GM20431 (cell line): ENCODE results near the gene ANKRD39.
"Not testable (repeated sequence)": the region's sequence is repeated elsewhere in the genome, so short reads cannot be mapped to it uniquely, and the experiment has no call there.

Experiments
- in situ Hi-C: fragments of 300-500 bp; cut with MseI, MboI; formaldehyde crosslinking; loops from one replicate; pipeline ENCODE4 v1.15.0; 2020; ENCODE audit warnings: low sequenced_read_pairs; ENCODE audit not compliant: unreplicated experiment

The ANKRD39 gene

DNA sequence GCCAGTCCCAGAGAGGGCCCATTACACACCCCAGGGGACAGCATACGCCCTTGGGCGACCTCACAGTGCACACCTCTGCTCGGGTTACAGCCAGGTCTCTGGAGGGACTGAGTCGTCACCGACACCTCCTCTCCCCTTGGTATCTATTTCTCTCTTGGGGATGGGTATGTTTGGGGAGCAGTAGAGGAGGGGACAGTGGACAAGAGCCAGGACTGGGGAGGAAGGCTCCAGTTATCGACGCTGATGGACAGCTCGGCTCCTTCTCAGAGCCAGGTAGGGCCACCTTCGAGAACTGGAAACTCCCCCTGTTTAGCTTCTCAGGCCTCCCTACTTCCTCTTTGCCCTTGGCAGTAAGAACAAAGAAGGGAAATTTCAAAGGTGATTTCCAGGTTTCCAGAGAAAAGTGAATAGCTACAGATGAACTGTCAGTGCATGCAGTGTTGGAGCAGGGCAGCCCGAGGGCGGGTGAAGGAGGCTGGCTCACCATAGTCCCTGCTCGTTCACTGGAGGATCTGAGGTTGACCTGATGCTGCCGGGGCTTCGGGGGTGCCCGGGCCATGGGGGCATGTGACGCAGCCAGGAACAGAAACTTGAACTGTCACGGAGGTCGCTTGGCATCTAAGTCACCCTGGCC is 16.5 kb upstream of the ANKRD39 start:
- in situ Hi-C loops = no loop called here

DNA sequence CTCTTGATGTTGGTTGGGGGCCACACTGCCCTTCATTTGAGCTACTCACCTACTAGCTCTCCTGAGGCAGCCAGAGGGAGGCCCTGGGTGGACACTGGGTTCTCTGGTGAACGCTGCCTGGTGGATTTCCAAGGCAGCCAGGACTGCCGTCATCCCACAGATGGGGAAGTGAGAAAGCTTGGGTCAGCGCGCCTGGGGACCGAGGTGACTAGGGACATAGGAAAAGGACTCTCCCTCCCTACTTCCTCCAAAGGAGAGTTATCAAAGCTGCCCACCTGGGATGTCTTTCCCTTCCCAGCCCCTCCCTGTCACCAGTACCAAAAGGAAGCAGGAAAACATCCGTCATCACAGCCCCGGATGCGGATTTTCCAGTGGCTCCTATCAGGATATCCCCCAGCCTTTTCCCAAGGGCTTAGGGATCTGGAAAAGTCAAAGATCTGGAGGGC is 15.9 kb upstream of the ANKRD39 start:
- in situ Hi-C loops = no loop called here

DNA sequence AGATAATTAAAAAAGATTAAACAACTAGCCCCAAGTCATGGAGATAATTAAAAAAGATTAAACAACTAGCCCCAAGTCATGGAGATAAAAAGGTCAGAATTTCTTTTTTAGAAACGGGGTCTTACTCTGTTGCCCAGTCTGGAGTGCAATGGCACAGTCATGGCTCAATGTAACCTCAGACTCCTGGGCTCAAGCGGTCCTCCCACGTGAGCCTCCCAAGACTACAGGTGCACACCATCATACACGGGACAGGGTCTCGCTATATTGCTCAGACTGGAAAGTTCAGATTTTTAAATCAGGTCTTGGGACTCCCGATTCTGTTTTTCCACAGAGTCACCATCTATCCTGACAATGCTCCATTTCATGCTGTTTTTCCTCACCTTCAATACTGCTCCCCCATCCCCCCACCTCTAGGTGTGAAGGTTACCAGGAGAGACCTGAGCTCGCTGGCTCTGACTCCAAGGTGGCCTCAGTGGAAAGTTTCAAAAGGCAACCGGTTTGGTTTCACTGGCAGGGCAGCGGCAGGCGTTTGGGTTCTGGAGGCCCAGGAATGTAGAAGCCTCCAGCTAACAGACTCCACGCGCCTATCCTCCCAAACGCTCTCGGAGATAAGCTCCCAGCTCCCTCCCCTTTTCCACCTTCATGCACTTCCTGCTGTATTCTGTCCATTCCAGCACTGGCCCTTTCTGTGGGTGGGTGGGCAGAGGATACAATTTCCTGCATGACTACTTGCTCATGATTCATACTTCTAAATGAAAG is 15.0 kb upstream of the ANKRD39 start:
- in situ Hi-C loops = no loop called here

DNA sequence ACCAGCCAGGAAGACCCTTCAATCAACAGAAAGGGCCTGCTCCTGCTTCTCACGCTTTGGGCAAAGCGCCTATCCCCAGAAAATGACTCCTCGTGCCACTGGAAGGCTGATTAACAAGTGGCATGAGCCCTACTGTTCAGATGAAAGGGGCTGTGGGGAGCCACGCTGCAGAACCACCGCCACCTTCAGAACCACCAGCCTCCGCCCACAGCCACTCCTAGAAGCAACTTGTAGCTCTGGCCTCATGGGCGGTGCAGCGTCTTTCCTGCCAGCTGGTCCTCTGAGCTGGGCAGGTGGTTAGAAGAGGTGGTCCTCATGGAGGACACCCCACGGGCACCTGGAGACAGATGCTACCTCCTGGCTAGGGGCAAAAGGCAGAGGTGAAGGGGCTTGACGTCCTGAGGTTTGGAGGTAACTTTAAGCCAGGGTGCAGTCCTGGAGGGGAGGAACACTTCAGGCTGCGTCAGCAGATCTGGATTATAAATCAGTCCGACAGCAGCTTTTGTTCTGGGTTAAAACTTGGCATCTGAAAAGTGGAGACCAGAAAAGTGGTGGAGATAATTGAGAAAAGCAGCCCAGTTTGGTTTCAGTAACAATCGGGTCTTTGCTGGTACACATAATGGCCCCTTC is 12.9 kb upstream of the ANKRD39 start:
- in situ Hi-C loops = no loop called here

DNA sequence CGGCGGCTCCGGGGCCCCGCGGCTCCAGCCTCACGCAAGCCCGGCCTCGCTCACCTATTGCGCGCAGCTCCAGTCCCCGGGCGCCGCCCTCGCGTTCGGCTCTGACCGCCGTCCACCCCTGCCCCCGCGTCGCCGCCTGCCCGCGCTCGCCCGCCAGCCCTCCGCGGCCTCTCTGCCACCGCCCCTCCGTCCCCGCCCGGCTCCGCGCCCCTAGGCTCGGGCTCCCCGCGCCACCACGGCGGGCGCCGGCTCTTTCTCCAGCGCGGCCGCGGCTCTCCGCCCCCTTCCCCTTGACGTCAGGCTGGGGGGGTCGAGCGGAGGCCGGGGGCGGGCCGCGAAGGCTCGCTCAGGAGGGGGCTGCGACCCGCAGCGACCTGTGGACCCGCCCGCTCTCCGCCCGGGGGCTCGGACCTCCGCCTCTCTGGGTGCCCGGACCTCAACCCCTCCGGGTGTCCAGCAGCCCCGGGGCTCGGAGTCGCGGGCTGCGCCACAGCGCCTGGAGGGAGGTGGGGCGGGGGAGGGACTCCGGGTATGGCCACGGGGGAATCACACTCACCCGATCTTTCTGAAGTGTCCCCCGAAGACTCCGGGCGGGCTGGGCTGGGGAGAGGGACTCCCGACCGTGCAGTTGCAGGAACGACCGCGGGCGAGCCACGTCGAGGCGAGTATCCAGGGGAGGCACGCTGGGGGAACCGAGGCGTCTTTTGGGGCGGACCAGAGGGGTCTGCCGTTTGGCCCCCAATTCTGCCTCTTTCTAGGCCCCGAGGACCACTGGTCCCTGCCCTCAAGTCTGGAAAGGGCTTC is 12.2 kb upstream of the ANKRD39 start, which contains the start of gene SEMA4C:
Gene SEMA4C (minus strand): TSS at position 259 of the 804 bp plus-strand sequence. CDS start 2,194 bp downstream, outside the sequence.
- in situ Hi-C loops = no loop called here

DNA sequence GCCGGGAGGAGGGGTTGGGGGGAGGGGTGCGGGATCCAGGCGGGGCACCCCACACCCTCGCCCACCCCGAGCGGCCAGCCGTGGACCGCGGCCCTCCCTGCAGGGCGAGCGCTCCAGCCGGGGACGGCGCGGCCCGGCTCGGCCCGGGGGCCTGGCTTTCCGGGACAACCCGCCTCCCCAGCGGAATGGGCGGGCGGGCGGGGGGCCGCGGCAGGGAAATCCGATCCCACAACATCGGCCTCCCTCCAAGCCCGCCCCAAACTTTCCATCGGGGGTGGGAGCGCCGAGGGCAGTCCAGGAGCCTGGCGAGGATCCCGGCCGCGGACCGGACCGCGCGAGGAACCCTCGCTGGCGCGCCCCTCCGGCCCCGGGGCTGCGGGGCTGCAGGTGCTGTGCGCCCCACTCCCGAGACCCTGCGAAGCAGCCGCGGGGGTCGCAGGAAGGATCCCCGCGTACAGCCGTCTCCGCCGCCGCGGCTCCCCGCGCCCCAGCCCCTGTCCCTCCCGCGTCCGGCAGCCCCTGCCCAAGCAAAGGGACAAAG is 11.5 kb upstream of the ANKRD39 start:
- in situ Hi-C loops = no loop called here

DNA sequence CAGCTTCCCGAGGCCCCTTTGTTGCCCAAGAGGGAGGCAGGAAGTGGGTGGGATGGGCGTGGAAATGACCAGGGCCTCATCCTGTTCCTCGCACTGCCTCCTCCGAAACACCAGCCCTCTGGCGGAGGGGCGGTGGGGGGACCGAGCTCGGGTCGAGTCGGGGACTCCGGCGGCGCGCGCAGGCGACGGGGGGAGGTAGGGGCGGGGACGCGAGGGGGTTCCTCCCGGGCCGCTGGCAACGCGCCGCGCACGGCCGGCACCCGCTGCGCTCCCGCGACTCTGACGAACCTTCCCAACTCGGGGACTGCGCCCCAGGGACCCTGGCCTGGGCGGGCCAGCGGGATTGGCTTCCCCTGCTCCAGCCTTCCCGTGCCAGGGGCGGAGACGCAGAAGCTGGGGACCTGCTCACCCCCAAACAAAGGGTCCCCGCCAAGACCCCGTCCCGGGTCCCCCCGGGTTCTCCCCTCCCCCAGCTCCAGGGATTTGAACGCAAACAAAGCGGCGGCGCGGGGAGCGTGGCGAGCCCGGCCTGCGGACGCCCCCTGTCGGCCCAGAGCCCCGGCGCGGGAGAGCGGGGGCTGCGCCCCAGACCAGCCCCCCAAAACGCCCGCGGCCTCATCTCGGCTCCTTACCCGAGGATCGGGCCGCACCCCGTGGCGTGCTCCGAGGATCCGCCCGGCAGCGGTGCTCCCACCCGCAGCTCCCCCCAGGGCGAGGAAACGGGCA is 10.9 kb upstream of the ANKRD39 start:
- in situ Hi-C loops = no loop called here

DNA sequence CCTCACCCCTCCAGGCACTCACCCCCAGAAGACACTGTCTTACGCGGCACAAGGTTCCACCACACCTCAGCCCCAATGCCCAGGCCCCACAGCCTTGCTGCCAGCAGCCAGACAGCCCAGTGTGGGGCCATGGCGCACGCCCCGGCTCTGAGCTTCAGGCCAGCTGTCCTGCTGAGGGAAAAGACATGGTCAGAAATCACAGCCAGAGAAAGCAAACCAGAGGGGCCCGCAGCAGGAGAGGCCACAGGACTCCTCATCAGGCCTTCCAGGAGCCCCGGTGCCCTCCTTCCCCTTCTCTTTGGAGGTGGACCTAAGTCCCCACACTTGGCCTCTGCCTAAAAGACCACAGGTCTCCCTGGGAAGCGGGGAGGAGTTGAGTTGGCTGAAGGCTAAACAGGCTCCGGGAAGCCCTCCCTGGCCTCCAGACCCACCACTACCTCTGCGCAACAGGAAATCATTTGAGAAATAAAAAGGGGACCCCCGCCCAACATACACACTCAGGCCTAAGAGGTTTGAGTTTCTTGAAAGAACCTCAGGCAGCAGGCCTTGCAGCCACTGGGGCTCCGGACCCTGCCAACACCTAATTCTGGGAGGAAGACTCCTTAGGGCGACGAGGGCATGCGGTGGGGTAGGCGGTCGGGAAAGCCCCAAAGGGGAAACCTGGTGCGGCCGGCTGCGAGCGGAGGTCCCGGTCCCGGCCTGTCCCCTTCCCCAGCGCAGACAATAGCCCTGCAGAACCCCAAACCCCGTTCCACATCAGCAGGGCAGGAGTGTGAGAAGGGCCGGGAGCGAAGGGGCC is 10.1 kb upstream of the ANKRD39 start:
- in situ Hi-C loops = no loop called here

DNA sequence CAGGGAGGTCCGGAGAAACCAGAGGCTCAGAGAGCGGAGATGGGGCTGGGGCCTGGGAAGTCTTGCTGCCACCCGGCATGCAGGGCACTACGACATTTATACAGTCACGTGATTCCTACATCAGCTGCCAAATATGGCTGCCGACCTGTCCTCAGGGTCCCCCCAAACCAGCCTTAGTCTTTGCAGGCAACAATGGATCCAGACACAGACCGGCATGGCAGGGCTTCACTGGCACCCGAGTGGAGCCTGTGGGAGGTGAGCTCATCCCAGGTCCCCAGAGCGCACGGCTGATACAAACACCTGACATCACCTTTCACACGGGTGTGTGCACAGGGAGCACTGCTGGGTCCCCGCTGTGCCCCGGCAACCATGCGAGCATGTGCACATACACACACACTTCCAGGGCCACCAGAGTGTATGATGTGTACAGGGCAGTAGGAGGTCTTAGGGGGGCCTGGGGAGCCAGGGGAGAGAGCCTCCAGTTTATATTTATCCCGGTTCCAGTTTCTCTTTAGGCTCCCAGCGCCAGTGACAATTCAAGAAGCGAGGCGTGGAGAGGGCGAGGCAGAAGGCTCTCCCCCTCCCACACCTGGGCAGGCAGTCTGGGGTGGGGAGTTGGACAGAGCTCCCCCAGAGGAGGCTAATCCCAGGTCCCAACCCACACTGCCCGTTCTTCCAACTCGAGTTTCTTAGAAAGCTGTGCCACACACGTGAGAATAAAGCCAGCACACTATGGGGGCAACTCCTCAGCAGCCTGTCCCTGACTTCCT is 9.4 kb upstream of the ANKRD39 start:
- in situ Hi-C loops = no loop called here

DNA sequence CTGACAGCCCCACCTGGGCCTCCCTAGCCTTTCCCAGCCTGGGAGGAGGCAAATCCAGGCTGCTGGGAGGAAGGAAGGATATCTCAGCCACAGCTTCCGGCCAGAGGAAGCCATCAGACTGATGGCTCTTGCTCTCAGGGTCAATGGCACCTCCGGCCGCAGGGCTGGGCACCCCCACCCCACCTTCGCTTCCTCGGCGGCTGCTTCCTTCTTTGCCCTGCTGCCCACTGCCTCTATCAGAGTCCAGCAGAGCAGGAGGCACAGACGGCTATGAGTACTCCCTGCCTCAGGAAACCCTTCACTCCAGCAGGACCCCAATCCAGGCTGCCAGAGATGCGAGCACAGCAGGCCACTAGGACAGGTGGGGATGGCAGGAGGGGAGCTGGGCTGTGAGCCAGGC is 8.8 kb upstream of the ANKRD39 start:
- in situ Hi-C loops = no loop called here

DNA sequence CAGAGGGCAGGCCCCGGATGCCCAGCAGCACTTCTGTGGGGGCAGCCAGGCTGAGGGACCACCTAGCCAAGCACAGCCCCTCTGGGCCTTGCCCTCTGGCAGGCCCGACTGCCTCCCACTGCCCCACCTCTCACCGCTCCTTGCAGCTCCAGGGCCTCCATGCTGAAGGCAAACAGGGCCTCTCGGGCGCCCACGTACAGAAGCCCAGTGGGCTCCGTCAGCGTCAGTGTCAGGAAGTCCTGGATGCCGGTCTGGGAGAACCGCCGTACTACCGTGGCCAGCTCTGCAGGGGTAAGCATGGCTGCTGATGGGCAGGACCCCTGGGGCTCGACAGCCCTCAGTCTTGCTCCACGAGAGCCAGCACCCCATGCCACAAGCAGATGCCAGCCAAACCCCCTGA is 8.3 kb upstream of the ANKRD39 start:
- in situ Hi-C loops = no loop called here

DNA sequence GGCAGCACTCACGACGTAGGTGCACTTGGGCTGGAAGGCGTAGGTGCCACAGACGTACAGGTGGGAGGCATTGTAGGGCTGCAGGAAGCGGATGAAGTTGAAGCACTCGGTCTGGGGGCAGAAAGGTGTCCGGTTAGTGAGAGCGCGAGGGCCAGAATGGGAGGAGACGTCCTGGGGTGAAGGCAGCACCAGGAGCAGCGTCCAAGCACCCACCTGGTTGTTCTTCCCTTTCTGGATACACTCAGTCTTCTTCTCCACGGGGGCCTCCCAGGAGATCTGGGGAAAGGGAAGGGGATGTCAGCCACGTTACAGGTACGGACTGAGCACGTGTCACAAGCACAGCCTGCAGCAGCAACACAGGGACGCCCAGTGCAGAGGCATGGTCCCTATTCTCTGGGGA is 7.8 kb upstream of the ANKRD39 start:
- in situ Hi-C loops = no loop called here

DNA sequence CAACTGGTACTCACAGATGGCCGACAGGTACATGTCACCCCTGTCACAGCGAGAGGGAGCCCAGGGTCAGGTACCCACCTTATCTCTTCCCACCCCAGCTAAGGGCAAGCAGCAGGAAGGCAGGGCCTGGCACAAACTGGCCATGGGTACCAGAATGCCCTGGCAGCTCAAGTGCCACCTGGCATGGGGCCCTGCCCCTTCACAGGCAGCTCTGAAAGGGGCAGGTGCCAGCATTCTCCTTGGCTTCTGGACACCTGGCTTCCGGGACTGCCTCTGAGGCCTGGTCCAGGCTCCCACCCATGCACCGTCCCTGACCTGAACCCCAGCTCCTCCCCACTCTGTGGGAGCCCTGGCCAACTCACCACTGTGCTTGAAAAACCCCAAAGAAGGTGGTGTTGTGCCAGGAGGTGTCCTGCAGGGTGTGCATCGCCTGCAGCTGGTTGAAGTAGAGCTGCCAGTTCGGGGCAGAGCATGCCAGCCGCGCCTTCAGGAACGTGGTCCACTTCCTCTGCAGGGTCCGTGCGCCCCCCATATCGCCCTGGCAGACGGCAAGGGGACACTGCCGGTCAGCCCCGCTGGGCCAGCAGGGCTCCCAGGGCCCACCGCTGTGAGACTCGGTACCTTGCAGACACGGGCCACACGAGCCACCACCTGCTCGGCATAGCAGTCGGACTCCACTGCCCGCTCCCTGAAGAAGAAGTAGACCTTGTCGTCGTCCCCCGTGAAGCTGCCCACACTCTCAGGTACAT is 6.7 kb upstream of the ANKRD39 start:
- in situ Hi-C loops = no loop called here

DNA sequence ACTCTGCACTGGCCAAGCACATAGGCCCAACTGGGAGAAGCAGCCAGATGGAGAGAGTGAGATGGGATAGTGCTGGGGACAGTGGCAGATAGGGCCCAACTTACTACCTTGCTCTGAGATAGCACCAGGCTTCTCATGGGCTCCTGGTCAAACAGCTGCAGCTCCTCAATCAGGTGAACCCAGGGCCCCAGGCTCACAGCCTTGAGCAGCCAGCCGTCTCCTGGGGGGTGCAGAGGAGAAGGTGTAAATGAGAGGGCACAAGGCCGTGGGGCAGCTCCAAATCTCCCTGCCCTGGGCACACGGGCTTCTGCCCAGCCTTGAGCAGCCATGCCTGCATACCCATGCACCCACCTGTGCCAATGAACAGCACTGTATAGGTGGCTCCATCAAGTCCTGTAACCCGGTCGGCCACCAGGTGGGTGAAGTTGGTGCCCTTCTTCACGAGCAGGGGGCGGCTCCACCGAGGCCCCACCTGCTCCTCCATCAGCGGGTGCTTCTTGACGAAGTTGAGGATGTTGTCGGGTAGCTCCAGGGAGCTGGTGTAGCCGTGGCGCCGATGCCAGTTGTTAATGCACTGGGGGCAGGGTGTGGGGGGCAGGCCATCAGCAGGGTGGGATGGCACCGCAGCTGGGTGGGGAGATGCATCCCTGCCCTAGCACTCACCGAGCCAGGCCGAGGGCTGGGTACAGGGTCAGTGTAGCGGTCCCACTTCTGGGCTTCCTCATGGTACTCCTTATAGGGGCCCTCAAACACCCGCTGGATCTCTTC is 5.9 kb upstream of the ANKRD39 start:
- in situ Hi-C loops = no loop called here

DNA sequence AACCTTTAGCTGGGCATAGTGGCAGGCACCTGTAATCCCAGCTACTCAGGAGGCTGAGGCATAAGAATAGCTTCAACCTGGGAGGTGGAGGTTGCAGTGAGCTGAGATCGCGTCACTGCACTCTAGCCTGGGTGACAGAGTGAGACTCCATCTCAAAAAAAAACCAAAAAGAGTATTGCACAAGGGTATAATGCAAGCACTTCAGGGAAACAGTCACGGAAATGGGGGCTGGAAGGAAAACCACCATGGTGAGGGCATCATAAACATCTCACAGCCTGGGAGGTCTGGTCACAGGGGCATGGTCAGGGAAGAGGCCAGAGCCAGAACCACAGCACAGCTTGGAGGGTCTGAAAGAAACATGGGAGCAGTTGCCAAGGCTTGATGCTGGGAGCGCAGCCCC is 5.2 kb upstream of the ANKRD39 start:
- in situ Hi-C loops = not testable (repeated sequence)

DNA sequence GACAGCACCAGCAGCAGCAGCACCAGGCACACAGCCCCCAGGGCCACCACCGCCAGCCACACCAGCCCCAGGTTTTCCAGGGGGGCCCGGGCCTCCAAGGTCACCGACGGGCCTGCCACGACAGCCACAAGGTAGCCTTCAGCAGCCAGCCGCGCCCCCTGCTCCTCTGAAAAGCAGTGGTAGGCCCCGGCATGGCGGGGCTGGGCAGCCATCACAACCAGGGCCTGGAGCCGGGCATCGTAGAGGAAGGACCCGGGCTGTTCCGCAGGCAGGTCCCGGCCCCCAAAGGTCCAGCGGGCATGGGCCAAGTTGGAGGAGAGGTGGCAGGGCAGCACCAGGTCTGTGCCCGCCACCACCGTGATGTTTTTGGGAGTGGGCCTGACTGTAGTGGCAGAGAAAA is 3.3 kb upstream of the ANKRD39 start:
- in situ Hi-C loops = no loop called here
